ENCODE measurements around the gene MAP3K20.

MAP3K20 gene

DNA sequence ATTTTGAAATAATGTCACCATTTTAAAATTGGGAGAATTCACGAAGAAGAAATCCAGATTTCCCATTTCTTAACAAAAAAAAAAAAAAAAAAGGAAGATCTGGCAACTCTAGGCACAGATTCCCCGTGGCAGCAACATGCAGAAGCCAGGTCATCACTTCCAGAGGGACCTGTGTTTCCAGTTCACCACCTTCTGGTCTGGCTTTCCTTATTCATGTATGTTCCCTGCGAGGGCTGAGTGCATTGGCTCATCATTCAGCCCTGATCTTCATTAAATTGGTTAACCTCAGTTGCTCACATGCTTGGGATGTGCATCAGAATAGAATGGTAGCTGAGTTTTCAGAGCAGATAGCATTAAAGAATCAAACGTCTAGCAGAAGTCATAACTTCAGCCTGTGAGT lies 25.0 kb upstream of the MAP3K20 start:
- DNase-seq (ENCODE audit: low spot score) = no peak

DNA sequence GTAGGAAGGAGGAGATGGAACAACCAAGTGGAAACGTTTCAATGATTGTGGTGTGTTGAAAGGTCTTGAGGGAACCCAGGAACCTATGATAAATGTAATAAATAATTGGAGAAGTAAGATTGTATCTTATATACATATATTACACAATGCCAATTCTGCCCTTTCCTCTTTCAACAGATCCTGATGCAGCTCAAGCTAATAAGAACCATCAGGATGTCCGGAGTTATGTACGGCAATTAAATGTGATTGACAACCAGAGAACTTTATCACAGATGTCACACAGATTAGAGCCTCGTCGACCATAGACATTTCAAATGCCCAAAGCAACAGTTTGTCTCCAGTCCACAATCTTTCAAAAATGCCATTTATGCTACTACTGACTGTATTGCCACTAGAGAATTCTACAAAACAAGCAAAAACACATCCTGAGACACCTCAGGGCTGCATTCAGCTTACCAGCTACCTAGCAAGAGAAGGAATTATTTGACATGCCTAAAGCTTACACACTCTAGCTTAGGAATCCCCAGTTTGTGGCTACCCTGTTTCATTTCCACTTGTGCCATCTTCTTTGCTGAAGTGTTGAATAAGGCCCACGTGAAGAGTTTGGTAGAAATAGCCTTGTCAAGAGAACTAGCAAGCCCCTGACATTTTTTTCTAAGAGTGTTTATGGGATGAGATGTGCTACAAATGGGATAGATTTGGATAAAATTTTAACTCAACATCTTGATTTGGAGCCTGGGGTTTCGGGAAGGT lies 24.0 kb upstream of the MAP3K20 start:
- no peak for DNase-seq (ENCODE audit: low spot score)

DNA sequence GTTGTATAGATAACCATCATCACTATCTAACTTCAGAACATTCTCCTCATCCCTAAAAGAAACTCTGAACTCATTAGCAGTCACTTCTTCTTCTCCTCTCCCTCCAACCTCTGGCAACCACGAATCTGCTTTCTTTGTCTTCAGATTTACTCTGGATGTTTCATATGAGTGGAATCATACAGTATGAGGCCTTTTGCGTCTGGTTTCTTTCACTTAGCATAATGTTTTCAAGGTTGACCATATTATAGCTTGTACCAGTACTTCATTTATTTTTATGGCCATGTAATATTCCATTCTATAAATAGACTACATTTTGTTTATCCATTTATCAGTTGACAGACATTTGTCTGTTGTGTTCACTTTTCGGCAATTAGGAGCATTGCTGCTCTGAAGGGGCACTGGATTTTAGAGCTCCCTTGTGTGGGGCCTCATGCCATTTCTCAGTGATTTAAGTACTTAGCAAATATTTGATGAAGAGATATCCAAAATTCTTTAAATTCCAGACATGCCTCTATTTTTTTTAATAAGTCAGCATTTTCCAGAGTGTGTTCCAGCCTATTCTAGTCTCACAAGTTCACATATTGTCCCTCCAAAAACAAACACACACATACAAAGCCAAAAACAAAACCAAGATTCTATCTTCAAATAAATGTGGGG lies 22.5 kb upstream of the MAP3K20 start:
- DNase-seq (ENCODE audit: low spot score) = no peak

DNA sequence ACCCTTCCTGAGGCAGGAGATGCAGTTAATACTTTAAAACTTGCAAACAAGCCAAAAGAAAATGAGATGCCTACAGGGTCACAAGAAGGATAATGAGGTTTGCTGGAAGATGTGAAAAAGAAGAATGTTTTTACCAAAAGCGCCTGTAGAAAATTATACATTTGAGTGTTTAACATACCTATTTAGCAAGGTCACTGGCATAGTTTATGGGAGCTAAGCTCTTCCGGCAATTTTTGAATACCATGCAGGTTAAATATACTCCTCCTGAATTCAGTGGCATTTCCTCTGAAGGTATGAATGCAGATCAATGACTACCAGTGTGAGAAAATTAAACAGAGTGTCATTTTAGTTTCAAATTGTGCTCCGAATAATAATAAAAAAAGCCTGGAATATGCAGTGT lies 21.2 kb upstream of the MAP3K20 start:
- no peak for DNase-seq (ENCODE audit: low spot score)

DNA sequence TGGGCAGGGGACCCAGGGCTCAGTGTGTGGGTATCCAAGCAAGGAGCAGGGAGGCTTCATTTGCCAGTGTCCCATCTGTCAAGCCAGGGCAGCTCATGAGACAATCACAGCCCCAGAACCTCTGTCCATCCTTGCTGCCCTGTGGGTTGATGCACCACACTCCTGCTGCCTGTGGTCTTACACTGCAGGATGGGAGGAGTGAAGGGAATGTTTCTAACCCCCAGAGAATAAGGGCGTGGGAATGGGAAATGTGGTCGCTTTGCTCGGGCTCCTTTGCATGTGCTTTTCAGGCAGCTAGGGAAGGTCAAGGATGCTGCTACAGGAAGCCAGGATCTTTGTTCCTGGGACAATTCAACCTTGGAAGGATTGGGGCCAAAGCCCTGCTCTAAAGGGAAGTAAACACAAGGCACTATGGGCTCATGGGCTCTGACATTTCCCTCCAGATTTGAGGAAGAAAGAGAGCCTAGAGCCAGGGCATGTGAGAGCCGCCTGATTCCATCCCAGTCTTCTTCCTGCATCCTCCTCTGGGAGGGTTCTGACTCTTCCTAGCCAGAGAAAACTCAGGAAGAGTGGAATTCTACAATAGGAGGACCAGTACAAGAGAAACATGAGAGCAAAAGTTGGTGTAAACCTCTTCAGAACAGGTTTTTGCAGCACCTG lies 18.8 kb upstream of the MAP3K20 start:
- no peak for DNase-seq (ENCODE audit: low spot score)

DNA sequence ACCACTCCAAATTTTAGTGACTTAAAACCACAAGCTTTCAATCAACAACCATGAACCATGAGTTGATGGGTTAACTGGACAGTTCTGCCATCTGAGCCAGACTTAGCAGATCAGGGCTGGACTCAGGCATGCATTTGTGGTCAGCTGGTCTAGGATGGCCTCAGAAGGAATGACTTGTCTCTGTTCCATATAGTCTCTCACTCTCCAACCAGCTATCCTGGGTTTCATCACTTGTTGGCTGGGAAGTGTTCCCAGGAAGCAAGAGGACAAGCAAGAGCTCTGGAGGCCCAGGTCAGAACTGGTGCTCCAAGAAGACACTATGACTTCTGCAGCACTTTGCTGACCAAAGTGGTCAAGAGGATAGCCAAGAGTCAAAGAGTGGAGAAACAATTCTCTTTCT lies 17.5 kb upstream of the MAP3K20 start:
- no peak for DNase-seq (ENCODE audit: low spot score)

DNA sequence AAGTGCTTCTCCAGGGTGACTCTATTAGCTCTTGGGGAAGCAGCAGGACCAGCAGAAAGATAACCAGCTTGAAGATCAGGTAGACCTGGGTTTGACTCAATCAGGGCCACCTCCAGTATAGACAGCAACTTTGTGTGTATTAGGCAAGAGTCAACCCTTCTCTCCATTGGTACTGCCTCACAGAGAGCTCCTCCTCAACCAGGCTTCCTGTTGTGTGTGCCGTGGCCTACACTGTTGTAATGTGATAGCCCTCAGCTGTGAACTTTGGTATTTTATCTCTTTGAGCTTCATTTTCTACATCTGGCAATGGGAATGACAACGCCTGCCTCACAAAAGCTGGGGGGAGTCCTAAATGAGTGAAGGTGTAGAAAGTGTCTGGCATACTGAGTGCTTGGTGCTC lies 17.0 kb upstream of the MAP3K20 start:
- DNase-seq (ENCODE audit: low spot score) = no peak

DNA sequence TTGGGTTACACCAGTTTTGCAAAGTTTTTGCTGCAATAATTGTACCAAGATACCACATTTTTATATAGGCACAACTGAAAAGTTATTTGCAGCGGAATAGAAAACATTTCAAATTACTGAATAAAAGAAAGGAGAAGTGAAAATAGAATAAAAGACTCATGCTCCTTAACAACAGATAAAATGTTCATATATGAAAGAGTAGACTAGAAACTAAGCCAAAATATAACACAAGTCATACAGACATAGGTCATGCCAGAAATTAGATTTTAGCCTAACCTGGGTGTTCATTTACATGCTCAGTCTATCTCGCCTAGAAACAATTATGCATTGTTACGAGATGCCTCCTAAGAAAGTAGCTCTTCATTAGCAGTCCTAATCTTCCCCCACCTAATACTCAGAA lies 16.4 kb upstream of the MAP3K20 start:
- no peak for DNase-seq (ENCODE audit: low spot score)

DNA sequence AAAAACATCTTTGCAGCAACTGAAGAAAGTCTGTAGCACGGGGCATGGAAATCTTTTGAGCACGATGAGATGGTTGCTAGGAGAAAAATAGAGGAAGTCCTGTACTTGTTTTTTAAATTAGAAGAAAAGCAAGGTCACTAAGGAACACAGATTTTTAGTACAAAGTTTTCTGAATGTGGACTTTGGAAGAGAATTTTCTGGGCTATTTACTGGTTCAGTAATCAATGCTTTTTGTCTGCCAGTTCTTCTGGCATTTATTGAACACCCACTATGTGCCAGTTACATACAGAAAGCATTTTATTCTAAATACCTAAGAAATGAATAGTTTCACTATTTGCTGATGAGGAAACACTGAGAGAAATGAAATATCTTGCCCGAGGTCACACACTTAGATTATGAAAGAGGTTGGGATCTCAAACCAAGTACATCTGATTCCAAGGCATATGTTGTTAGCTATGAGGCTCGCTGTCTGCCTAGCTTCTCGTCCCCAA lies 15.6 kb upstream of the MAP3K20 start:
- no peak for DNase-seq (ENCODE audit: low spot score)

DNA sequence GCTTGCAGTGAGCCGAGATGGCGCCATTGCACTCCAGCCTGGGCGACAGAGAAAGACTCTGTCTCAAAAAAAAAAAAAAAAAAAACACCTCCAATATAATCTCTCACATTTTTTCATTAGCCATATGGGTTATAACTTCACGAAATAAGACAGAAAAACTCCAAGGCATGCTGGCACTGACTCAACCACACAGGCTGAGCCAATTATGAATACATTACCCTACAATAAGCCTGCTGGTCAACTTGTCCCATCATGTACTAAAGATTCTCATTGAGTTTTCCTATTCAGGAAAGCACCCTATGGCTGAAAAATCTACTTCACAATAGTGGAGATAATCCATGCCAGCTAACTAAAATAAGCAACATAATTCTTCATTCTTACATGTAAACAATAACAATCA lies 12.8 kb upstream of the MAP3K20 start:
- DNase-seq (ENCODE audit: low spot score) = no peak

DNA sequence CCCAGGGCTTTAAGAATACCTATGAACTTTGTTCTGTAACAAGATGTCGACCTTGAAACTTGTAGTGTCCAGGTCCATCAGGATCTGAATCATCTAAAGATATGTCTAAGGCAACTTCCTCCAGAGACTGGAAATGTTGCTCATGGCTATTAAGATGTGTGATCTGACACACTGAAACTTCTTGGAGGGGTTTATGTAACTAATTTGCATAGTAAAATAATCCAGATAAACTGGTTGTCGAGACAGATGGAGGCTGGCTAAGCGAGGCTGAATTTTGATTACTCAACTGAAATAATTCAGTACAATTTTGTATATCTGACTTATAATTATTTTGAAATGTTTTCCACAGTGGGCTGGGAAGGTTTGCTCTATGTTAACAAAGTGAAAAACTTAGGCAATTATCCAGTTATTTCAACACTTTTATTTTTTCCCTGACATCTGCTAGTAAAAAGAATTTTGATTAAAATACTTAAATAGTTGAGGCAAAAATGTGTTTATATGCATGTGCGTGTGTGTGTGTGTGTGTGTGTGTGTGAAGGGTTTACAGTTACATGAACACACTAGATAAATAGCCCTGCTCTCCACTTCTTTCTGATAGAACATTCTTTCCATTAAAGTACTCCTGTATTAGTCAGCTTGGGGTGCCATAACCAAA lies 11.4 kb upstream of the MAP3K20 start:
- no peak for DNase-seq (ENCODE audit: low spot score)

DNA sequence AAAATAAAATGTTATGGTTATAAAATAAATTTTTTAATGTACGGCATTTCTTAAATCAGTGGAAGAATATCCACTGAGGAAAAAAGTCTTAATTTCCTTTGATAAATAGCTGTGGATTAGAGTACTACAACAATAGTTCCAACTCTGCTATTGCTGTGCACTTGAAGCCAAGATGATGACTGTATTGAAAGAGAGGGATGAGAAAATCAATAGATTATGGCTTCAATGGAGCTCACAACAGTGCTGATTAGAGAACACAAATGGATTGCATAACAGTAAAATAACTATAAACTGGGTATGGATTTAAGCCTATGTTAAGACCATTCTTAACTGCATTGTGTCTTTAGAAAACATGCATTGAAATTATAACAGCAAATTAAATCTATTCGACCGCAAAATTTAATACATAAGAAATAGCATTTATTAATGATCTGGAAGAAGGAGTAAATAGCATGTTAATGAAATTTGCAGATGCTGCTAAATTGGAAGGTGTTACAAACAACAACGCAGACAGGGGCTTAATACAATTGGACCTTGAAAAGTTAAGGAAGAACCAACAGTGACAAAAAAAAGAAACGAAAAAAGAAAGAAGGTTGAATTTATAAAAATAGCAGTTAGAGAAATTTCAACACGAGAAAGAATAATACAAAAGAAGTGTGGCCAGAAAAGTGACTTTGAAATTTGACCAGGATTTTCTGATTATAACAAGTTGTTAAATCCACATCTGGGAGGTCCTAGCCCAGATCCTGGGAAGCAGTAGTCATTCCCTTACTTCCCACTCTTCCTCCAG lies 8.6 kb upstream of the MAP3K20 start:
- DNase-seq (ENCODE audit: low spot score) = no peak

DNA sequence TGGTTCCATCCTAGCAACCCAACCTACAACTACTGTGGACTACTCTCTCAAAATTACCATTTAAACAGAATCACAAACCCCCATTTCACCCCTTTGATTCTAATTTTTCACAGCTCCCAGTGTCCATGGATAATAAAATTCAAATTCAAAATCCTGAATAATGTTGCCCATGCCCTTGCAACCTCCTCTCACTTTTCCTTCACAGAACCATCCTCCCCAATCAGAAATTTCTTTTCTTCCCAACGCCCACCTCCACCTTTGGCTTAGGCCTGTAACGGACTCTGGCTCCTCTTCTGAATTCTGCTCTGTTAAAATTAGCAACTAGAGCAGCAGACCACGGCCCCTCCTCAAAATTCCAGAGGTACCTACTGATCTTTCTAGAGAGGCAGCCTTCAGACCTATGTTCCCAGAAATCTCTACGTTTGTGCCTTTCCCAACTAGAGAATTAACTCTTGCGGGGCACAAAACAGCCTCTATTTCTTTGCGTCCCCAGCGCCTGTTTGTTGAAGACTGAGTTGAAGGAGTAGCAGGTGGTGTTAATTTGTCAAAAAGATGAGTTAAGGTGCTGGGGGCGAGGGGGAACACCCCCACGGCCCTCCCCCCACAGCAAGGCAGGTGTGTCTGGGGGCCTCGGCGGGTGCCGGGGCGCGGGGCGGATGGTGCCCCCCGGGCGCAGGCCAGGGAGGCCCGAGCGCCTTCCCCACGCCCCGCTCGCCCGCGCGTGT lies 428 bp upstream of the MAP3K20 start:
- DNase-seq (ENCODE audit: low spot score) = no peak

DNA sequence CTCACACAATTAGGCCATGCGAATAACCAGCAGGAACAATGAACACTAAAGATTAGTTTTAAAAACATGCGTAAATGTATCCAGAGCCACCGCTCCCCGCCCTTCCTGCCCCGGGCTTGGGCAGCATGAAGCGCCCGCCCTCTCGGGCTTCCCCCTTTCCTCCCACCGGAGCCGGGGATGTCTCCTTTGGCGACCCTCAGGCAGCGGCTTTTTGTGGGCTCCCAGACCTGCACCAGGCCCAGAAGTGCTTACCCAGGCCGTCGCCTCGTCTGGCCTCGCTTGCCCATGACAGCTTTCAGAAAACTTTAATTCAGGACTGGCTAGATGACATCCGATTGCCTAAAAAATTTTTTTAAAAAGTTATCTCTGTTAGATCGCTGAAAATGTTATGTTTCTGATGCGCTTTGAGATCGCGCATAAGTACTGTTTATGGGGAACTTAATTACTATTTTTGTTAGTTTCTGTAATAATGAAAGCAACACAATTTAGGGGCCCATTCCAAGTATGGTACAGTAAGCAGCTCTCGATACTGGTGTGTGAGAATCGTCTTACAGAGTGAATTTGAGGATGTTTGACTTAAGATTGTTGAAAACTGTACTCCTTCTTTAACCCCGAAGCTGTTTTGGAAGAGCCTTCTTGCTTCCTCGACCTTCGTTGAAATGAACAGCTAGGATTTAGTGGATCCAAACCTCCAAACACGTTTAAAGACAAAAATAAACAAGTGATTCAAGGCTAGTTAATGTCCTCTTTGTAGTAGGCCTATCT lies 1.1 kb downstream of the MAP3K20 start:
- peak; percentile 15 for DNase-seq (ENCODE audit: low spot score)

DNA sequence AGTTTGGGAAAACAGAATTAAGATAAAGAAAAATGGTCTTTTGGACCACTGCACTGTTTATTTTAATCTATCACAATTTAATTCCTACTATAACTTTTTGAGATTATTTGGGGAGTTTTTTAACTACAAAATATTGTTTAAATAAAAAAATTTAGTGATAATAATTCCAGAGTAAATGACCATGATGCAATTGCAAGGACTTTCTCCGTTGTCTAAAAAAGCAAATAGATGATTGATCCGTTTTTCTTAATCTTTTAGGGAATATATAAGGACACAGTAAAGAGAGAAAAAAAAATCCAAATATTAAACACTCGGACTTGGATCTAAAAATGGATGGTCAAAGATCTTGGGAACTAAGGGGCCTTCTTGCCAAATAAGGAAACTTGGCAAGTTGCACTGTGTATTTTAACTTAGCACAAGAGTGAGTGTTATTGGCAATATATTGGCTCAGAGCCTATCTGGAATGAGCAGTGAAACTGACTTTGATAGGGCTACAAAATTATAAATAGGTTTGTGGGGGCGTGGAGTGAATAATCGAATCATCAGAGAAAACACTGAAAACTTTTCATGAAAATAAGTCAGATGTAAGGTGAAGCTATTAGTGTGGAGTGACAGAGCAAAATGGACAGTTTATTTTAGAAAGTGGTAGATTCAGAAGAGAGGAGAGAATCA lies 2.0 kb downstream of the MAP3K20 start:
- no peak for DNase-seq (ENCODE audit: low spot score)

DNA sequence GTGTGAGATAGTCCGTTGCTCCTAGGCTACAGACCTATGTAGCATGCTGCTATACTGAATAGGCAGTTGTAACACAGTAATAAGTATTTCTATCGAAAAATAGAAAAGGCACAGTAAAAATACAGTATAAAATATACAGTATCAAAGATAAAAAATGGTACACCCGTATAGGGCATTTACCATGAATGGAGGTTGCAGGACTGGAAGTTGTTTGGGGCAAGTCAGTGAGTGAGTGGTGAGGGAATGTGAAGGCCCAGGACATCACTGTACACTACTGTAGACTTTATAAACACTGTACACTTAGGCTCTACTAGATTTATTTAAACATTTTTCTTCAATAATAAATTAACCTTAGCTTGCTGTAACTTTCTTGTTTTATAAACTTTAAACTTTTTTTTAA lies 3.5 kb downstream of the MAP3K20 start:
- DNase-seq (ENCODE audit: low spot score) = no peak

DNA sequence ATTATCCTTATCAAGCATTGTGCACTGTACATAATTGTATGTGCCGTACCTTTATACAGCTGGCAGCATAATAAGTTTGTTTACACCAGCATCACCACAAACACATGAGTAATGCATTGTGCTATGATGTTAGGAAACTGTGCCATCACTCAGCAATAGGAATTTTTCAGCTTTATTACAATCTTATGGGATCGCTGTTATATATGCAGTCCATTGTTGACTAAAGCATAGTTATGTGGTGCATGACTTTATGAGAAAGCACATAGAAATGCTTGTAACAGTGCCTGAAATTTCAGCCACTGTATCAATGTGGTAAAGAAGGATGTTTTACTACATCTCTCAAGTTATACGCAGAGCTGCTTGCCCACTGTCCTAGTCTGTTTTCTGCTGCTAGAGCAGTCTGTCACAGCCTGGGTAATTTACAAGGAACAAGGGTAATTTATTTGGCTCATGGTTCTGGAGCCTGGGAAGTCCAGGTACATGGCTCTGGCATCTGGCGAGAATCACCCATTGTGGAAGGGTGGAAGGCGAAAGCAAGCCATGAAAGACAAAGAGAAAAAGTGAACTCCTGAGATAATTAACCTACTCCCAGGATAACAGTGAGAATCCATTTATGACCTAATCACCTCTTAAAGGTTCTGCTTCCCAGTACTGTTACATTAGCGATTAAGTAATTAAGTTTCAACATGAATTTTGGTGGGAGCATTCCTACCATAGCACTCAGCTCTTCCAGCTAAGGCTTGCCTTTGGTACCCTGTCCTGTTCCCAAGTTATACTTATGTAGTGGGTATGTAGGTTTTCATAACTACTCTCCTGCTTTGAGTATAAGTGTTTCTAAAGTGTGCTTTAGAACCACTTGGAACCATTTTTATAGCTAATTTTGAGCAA lies 4.6 kb downstream of the MAP3K20 start:
- DNase-seq (ENCODE audit: low spot score) = no peak

DNA sequence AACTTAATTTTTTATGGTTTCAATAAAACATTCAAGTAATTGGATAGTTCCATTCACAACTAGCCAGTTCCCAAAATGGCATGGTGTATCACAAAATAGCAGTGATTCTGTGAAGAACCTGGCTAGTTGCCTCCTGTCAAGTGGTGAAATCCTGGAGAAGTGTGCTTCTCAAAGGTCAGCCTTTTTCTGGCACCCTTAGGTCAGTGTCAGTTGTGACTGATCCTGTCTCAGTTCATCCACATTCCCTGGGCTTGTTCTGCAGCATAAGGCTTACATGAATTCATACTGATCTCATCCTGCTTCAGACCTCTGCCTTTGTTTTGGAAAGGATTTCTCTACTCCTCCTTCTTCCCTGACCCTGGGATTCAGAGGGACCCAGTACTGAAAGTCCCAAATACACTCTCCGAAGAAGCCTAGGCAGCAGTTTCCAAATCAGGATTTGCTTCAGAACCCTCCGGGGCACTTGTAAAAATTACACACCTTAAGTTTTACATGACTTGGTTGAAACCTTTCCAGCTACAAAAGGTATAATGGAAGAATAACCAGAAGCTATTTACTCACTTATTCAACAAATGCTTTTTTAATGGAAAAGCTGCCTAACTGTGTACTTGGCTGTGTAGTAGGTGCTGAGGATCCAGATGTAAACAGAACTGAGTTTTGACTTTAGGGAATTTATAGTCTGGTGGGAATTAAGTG lies 11.0 kb downstream of the MAP3K20 start:
- no peak for DNase-seq (ENCODE audit: low spot score)

All from pons (tissue), 1 donor.